Stromal cell of bone marrow (primary cell): ENCODE results near the gene SUN2.
A peak's percentile ranks its signal among the peaks of the same experiment; 100 is the strongest.

Source experiments
- DNase-seq: peaks from one replicate; pipeline ENCODE4 v3.0.0-alpha.2; 2012; ENCODE audit warnings: low read depth

SUN2 gene

GRCh38 chr22:38734421-38735100 lies 21.2 kb downstream of the SUN2 start:
- no peak for DNase-seq

- DNase-seq: no peak
These were observed 21.9 kb downstream of the SUN2 start for GRCh38 chr22:38733724-38734381.

- DNase-seq: no peak
These were observed 22.5 kb downstream of the SUN2 start for GRCh38 chr22:38733329-38733723.

- no peak for DNase-seq
These were observed 23.5 kb downstream of the SUN2 start for GRCh38 chr22:38732251-38732815.

GRCh38 chr22:38731703-38732161 lies 24.1 kb downstream of the SUN2 start:
- DNase-seq: no peak

- no peak for DNase-seq
These were observed 25.4 kb downstream of the SUN2 start for GRCh38 chr22:38730411-38730871.

- DNase-seq: no peak
These were observed 25.9 kb downstream of the SUN2 start for GRCh38 chr22:38729946-38730345.

- no peak for DNase-seq
These were observed 26.7 kb downstream of the SUN2 start for GRCh38 chr22:38728871-38729796.

GRCh38 chr22:38727530-38728451 lies 28.0 kb downstream of the SUN2 start:
- DNase-seq: no peak

GRCh38 chr22:38727123-38727522 lies 28.7 kb downstream of the SUN2 start:
- DNase-seq: no peak

- DNase-seq: no peak
These were observed 29.7 kb downstream of the SUN2 start for GRCh38 chr22:38725900-38726655.

- no peak for DNase-seq
These were observed 30.7 kb downstream of the SUN2 start for GRCh38 chr22:38724926-38725571.

GRCh38 chr22:38724176-38724575 lies 31.6 kb downstream of the SUN2 start:
- no peak for DNase-seq

GRCh38 chr22:38721551-38721950 lies 34.2 kb downstream of the SUN2 start:
- no peak for DNase-seq

- no peak for DNase-seq
These were observed 35.4 kb downstream of the SUN2 start for GRCh38 chr22:38720350-38720749.

- DNase-seq: no peak
These were observed 36.6 kb downstream of the SUN2 start for GRCh38 chr22:38719196-38719595.

- DNase-seq: peak; percentile 74
These were observed 37.4 kb downstream of the SUN2 start for GRCh38 chr22:38718414-38718813.

GRCh38 chr22:38717244-38717643 lies 38.6 kb downstream of the SUN2 start:
- no peak for DNase-seq

- no peak for DNase-seq
These were observed 39.0 kb downstream of the SUN2 start for GRCh38 chr22:38716826-38717225.

GRCh38 chr22:38716271-38716670 lies 39.5 kb downstream of the SUN2 start:
- DNase-seq: no peak
